ENCODE data around the gene TMCO5A.

GRCh38 chr15:37979671-37980409, 45.4 kb downstream of the TMCO5A start:
- no peak for TF ChIP-seq CTCF (IDR thresholded peaks at IDR 0.05)
- no peak for TF ChIP-seq POLR2A (IDR thresholded peaks at IDR 0.05)

Data from thyroid gland (tissue), 4 donors.